HuH-7 (cell line): ENCODE measurements around the gene FRMD3.

ENCODE experiments used
- DNase-seq: peaks from one replicate; pipeline ENCODE4 v3.0.0; 2011; ENCODE audit warnings: low spot score

FRMD3 gene

GRCh38 chr9:83334320-83334719 lies 203.9 kb downstream of the FRMD3 start:
- DNase-seq: peak; percentile 46

DNA sequence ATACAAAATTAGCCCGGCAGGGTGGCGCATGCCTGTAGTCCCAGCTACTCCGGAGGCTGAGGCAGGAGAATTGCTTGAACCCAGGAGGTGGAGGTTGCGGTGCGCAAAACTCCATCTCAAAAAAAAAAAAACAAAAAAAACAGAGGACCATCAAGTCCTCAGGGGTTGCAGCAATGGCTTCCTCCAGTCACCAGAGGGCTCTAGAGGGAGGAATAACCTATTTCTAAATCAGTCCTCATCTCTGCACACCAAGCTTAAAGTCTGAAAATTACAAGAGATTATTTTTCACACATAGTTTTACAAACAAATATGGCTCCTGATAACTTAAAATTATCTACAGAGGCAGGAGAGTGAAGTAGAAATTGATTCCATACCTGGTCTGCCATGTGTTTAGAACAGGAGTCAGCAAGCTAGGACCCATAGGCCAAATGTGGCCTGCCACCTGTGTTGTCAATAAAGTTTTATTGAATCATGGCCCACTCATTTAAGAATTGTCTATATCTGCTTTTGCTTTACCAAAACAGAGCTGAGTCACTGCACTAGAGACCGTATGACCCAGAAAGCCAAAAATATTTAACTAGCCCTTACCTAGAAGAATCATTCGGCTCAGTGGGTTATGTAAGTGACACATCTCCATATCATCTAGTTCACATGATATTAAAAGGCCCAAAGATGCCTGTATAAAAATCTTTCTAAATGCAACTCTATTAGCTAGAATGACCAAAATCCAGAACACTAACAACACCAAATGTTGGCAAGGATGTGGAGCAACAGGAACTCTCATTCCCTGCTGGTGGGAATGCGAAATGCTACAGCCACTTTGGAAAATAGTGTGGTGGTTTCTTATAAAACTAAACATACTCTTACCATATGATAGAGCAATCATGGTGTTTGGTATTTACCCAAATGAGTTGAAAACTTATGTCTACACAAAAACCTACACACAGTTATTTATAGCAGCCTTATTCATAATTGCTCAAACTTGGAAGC lies 207.7 kb downstream of the FRMD3 start:
- no peak for DNase-seq

DNA sequence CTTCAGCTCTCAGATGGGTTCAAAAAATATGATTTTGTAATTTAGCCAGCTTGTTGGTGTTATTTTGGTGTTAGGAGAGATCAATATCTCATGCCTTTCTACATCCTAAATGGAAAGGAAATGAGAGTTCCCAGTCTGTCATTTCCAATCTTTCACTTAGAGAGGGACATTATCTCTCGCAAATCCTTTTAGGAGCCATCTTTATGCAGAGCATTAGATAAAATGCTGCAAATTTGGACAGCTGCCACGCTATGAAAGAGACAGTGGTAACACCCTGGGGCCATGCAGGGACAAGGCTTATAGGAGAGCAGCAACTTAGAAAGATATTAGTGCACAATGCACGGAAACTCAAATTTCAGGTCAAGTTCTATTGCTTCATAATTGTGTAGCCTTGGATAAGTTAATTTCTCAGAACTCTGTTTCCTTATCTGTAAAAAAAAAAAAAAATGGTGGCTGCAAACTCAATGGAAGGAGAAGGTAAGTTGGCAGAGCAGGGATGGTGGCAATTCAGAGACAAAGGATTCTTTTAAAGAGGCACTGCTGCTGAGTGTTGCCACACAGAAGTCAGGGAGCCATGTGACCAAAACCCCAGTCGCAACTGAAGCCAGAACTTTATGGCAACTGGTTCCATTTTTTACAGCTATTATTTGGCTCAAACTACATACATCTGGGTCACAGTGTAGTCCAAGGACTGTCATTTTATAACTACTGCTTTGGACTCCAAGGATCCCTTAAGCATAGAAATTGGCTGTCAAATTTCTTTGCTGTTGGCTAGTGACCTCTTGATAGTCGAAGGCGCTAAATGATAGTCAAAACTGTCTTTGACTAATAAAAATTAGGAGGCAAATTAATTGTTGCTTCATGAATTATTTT lies 210.2 kb downstream of the FRMD3 start:
- no peak for DNase-seq

GRCh38 chr9:83327323-83327722 lies 210.9 kb downstream of the FRMD3 start:
- no peak for DNase-seq

DNA sequence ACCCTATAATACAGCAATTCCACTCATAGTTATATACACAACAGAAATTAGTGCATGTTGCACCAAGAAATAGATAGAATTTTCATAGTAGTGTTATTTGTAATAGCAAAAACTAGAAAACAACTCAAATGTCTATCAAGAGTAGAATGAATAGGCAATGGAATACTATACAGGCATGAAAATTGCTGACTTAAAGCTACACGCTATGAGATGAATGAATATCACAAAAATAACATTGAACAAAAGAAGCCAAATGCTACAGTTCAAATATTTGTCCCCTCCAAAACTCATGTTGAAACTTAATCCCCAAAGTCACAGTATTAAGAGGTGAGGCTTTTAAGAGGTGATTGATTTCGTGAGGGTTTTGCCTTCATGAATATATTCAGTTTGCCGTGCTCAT lies 215.1 kb downstream of the FRMD3 start:
- DNase-seq: no peak

- no peak for DNase-seq
These were observed 215.8 kb downstream of the FRMD3 start for GRCh38 chr9:83322438-83322837.

GRCh38 chr9:83317244-83317643 lies 221.0 kb downstream of the FRMD3 start:
- DNase-seq: no peak

DNA sequence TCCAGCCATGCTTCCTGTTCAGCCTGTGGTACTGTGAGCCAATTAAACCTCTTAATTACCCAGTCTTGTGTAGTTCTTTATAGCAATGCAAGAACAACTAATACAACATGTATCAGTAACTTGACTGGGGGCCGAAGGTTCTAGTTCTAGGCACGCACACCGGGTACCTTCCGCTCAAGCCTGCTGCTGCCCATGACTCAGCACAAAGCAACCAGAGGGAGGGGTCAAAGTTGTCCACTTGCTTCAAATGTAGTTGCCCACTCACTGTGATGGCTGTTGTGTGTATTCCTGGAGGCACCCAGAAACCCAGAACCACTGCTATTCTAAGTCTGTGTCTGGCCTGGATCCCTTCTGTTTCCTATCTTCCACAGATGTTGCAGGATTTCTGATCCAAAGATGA lies 222.6 kb downstream of the FRMD3 start:
- DNase-seq: no peak

DNA sequence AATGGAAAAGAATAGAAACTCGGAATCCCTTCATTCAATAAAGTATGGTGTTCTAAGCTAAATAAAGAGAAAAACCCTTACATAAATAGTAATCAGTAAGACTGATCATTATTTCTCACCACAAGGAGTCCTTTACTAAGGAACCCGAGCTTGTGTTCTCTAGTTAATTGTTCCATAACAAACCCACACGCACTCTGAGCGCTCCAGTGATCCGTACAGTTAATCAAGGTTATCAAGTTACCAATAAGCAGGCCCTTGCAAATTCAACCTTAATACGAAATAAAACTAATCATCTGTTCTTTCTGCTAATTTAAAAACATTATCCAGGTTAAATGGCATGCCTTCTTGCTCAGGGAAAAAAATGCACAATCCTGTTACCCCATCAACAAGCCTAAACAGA lies 224.4 kb downstream of the FRMD3 start:
- no peak for DNase-seq

DNA sequence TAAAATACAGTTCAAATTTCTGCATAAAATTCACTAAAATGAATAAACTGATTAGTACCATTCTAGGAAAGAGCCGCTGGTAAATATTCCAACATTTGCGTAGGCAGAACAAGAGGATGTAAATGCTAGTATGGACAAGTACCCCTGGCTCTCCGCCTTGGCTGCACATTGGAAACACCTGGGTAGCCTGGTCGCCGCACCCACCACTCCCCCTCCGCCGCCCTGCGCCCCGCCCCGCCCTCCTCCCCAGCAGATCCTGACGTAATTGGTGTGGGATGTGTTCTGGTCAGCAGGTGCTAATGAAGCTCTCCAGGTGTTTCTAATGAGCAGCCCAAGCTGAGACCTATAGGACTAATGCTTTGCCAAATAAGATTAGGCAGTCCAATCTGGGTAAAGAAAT lies 225.7 kb downstream of the FRMD3 start:
- DNase-seq: no peak

DNA sequence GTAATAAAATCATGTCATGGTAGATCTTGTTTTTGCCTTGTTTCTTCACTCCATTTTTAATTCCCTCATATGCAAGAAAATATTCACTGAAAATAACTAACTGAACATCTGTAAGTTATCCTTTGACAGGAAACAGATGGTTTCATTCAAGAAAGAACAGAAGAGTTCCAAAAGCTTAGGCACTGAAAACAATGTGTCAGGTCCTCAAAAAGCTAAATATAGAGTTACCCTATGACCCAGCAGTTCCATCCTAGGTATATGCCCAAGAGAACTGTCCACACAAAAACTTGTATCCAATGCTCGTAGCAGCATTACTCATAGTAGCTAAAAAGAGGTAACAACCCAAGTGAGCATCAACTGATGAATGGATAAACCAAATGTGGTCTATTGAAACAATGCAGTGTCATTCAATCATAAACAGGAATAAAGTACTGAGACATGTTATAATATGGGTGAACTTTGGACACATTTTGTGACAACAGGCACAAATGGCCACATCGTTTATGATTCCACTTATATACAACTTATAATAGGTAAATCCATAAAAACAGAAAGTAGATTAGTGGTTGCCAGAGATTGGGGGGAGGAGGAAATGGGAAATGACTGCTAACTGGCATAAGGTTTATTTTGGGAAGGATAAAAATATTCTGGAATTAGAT lies 231.0 kb downstream of the FRMD3 start:
- no peak for DNase-seq

- no peak for DNase-seq
These were observed 233.5 kb downstream of the FRMD3 start for GRCh38 chr9:83304686-83305085.

DNA sequence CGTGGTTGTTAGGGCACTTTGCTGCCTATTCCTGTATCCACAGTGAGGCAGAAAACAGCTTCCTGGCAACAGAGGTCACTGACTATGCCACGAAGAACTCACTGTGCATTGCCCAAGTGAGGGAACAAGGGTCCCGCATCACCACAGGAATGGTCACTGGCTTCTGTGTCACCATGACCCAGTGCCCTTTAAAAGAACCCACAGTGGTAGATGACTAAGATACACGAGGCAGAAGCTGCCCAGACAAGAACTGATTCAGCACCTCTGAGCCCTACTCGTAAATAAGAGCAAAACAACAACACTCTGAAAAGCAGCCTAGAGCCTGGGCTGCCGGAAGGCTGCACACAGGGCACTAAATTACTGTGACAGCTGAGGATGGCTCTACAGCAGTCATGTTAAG lies 238.6 kb downstream of the FRMD3 start:
- DNase-seq: no peak

DNA sequence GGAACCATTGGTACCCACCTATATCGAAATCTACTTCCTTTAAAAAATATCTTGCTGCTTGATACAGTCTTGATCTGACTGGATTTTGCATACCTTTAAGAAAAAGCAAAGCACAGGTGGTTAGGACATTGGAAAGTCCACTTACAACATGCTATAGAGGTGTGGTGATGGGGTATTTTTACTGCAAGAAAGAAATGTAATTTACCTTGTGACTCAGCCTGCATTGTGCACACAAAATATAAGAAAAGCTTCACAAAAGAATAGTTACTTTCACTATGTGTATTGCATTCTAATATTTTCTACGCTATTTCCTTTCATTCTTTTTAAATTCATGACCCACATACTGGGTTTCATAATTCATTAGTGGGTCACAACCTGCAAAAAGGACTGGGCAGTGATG lies 239.1 kb downstream of the FRMD3 start:
- DNase-seq: no peak

DNA sequence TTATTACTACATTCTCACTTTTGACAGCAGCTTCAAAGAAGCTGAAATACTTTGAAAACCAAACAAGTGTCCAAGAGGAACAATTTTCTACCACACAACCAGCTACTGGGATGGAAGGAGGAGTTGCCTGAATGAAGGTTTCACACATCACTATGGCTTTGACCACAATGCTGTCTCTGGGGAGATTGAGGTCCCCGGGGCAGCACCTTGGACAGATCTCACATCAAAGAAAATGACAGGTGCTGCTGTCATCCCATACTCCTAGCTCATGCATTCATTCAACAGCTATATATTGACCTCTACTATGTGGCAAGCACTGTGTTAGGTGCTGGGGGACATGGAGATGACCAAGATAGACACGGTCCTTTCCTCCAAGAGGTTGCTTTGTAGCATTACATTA lies 242.1 kb downstream of the FRMD3 start:
- no peak for DNase-seq

DNA sequence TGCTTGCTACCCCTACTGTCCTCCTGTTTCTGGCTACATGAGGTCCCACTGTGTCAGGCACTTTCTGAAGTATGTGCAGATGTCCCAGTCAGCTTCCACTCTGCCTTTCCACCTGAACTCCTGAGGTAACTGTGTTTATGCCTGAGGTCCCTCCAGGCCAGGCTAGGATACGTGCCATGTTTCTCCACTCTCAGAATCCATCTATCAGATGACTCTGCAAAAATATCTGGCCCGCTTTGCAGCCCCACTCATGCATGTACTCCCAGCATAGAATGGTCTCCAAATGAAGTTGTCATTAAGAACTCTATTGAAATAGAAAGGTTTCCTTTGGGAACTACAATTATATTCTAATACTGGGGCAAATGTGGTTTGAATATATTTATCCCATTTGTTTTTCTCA lies 243.4 kb downstream of the FRMD3 start:
- no peak for DNase-seq

GRCh38 chr9:83291196-83291595 lies 247.0 kb downstream of the FRMD3 start:
- DNase-seq: no peak

DNA sequence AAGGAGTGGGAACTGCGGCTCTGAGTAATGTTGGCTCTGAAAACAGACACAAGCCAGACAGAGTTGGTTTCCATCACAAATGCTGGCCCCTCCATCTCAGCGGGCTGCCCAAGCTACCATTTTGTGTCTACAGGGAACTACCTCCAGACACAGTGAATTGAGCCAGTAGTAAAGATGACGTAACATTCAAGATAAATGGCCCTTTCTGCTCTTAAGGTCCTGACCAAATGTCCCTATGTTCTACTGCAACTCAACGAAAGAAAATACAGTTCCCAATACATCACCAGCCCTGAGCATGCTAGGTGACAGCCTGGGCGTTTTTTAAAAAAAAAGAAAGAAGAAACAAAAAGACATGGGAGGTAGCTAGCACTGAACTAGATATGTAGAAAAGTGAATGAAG lies 247.5 kb downstream of the FRMD3 start:
- DNase-seq: no peak

- DNase-seq: no peak
These were observed 251.2 kb downstream of the FRMD3 start for GRCh38 chr9:83287021-83287420.

GRCh38 chr9:83285445-83286225 lies 252.6 kb downstream of the FRMD3 start:
- no peak for DNase-seq

DNA sequence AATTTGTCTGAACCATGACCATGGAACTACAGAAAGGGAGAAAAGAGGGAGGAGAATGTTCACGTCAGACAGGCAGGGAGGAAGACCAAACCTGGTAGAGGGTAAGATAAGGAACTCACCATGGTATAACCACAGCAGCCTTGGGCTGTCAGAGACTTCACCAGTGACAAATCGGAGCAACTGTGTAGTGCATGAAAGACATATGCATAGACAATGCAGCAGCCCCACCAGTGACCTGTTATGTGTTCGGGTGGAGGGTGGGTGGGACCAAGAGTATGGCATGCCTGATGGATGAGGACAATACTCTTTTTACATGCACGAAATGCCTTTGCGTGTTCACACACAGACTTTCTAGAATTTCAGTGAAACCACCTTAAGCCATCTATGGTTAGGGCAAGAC lies 253.5 kb downstream of the FRMD3 start:
- no peak for DNase-seq

DNA sequence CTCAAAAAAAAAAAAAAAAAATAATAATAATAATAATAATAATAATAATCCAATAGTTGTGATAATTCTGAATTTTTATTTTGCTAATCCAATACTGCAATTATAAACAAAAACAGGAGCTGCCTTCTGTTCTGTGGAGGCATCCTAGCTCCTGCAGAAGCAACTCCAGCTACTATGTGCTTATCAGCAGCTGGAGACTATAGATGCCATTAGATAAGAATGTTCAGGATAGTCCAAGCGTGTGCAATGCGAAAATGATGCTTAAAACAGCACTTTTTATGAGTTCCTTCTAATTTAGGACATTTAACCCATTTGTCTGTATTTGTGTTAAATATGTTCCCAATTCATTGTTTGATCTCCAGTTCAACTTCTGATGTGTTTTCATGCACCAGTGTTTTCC lies 254.7 kb downstream of the FRMD3 start:
- DNase-seq: no peak
